ENCODE measurements around the gene TAF11L6. TPM values are rescaled to one million over a fixed set of nuclear protein-coding genes. Genes with fewer than 3 reads are reported as not detected.
"Not testable (repeated sequence)": the region's sequence is repeated elsewhere in the genome, so short reads cannot be mapped to it uniquely, and the experiment has no call there.

TAF11L6 gene
- not detected in 2 replicates for total RNA-seq (2014; rRNA removed; shearing (Covaris generic))

- DNase-seq (ENCODE audit: low spot score): not testable (repeated sequence)
Measured at GRCh38 chr5:17528369-17528768, at the start of gene TAF11L6. Gene TAF11L6, plus strand, starts transcription at chr5:17528669.

- DNase-seq (ENCODE audit: low spot score): no peak
Measured at GRCh38 chr5:17481378-17481777, 47.1 kb upstream of the TAF11L6 start.

- no peak for DNase-seq (ENCODE audit: low spot score)
Measured at GRCh38 chr5:17482790-17483189, 45.7 kb upstream of the TAF11L6 start.

GRCh38 chr5:17486464-17487173 lies 41.9 kb upstream of the TAF11L6 start:
- not testable (repeated sequence) for DNase-seq (ENCODE audit: low spot score)

- DNase-seq (ENCODE audit: low spot score): no peak
Measured at GRCh38 chr5:17487174-17487512, 41.3 kb upstream of the TAF11L6 start.

- DNase-seq (ENCODE audit: low spot score): not testable (repeated sequence)
Measured at GRCh38 chr5:17491257-17491656, 37.2 kb upstream of the TAF11L6 start.

GRCh38 chr5:17492770-17493169 lies 35.7 kb upstream of the TAF11L6 start:
- no peak for DNase-seq (ENCODE audit: low spot score)

DNA sequence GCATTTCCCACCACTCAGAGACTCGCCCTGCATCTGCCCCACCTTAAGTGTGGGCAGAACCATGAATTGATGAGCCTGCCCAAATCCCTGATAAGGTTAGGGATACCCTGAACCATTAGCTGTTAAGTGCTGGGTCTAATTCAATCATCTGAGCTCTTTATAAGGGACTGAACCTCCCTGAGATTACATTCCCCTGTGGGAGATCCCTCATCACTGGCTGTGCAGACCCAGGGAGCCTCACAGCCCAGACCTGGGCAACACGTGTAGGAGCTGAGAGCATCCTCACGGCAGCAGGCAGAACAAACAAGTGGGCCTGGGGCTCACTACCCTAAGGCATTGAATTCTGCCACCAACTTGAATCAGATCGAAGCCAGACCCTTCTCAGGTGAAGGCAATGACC lies 31.0 kb upstream of the TAF11L6 start:
- DNase-seq (ENCODE audit: low spot score): no peak

- not testable (repeated sequence) for DNase-seq (ENCODE audit: low spot score)
Measured at GRCh38 chr5:17497931-17498330, 30.5 kb upstream of the TAF11L6 start, which contains the start of gene TAF11L2. Gene TAF11L2, plus strand, starts transcription at chr5:17498231.

DNA sequence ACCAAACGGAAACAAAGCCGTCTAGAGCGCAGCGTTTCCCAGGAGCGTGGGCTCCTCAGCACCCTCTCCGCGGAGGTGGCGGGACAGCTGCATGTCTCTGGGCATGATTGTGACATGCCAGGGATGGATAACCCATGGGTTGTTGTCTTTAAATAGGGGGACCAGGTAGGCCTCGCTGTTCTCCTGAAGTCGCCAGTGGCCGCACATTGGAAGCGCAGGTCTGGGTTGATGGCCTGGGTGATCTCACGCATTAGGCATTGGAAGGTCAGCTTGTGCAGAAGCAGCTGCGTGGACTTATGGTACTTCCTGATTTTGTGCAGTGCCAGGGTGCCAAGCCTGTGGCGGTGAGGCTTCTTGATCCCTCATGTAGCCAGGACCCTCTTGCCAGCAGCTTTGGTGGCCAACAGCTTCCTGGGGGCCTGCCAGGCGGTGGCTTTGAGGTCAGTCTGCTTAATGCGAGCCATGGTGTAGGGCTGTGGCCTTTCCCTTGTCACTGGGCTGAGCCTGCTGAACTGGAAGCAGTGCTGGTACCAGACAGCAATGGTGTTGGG lies 16.6 kb upstream of the TAF11L6 start:
- no peak for DNase-seq (ENCODE audit: low spot score)

- not testable (repeated sequence) for DNase-seq (ENCODE audit: low spot score)
Measured at GRCh38 chr5:17517526-17517925, 10.9 kb upstream of the TAF11L6 start.

DNA sequence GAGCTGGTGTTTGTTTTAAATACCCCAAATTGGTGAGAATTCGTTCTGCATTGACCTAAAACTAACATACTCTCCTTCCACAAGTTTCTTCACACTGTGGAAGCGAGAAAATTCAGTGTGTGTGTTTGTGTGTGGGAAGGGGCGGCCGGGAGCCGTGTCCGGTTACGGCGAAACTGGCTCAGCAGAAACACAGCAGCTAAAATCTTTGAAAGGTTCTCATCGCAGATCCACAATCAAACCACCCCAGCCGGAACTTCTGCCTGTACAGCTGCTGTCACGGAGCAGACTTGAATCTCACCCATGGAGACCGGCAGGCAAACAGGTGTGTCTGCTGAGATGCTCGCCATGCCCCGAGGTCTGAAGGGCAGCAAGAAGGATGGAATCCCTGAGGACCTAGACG lies 10.4 kb upstream of the TAF11L6 start, which contains the start of gene TAF11L3:
TAF11L3 (plus strand) TSS at position 301 of the 400 bp plus-strand sequence.
- DNase-seq (ENCODE audit: low spot score): not testable (repeated sequence)

DNA sequence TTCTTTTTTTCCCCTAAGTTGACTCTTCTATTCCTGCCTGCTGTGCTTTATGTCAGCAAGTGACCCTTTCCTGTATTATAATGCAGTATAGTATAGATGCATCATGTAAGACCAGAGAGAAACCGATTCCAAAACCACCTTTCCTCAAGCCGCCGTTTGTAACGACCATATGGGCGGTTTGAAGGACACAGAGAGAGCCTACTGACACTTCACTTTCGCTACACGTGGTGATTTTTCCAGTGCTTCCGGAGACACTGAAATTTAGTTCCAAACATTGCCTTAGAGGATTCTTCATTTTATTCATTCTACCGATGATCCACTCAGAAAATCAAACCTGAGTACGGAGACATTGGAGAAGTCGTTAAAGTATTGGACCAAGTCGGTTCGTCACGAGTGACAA lies 9.0 kb upstream of the TAF11L6 start:
- not testable (repeated sequence) for DNase-seq (ENCODE audit: low spot score)

GRCh38 chr5:17521501-17521900 lies 7.0 kb upstream of the TAF11L6 start, which contains the start of gene TAF11L4:
Gene TAF11L4, plus strand, starts transcription at chr5:17521801.
- DNase-seq (ENCODE audit: low spot score): not testable (repeated sequence)

- DNase-seq (ENCODE audit: low spot score): not testable (repeated sequence)
Measured at GRCh38 chr5:17524935-17525334, 3.5 kb upstream of the TAF11L6 start, which contains the start of gene TAF11L5. Gene TAF11L5, plus strand, starts transcription at chr5:17525235.

DNA sequence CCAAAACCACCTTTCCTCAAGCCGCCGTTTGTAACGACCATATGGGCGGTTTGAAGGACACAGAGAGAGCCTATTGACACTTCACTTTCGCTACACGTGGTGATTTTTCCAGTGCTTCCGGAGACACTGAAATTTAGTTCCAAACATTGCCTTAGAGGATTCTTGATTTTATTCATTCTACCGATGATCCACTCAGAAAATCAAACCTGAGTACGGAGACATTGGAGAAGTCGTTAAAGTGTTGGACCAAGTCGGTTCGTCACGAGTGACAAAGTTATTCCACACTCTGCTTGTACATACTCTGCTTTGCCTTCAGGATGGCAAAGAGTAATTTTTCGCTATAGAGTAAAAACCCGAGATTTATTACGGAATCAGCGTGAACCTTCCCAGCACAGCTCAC lies 2.0 kb upstream of the TAF11L6 start:
- peak; percentile 47 for DNase-seq (ENCODE audit: low spot score)

Other genes starting within 250 kb of the TAF11L6 start
- gene TAF11L2, start 30.4 kb upstream of the TAF11L6 start, total RNA-seq (2014; rRNA removed; shearing (Covaris generic)): not detected in 2 replicates
- not detected in 2 replicates for gene TAF11L3, start 10.3 kb upstream of the TAF11L6 start, total RNA-seq (2014; rRNA removed; shearing (Covaris generic))
- gene TAF11L4, start 6.9 kb upstream of the TAF11L6 start, total RNA-seq (2014; rRNA removed; shearing (Covaris generic)): not detected in 2 replicates
- gene TAF11L5, start 3.4 kb upstream of the TAF11L6 start, total RNA-seq (2014; rRNA removed; shearing (Covaris generic)): not detected in 2 replicates
- gene TAF11L7, start 57.1 kb downstream of the TAF11L6 start, total RNA-seq (2014; rRNA removed; shearing (Covaris generic)): not detected in 2 replicates
- gene TAF11L8, start 62.3 kb downstream of the TAF11L6 start, total RNA-seq (2014; rRNA removed; shearing (Covaris generic)): not detected in 2 replicates
- not detected in 2 replicates for gene TAF11L9, start 65.7 kb downstream of the TAF11L6 start, total RNA-seq (2014; rRNA removed; shearing (Covaris generic))
- gene TAF11L10, start 69.2 kb downstream of the TAF11L6 start, total RNA-seq (2014; rRNA removed; shearing (Covaris generic)): not detected in 2 replicates
- not detected in 2 replicates for gene TAF11L11, start 75.5 kb downstream of the TAF11L6 start, total RNA-seq (2014; rRNA removed; shearing (Covaris generic))
- gene TAF11L12, start 81.7 kb downstream of the TAF11L6 start, total RNA-seq (2014; rRNA removed; shearing (Covaris generic)): not detected in 2 replicates
- gene TAF11L13, start 103.4 kb downstream of the TAF11L6 start, total RNA-seq (2014; rRNA removed; shearing (Covaris generic)): not detected in 2 replicates
- gene TAF11L14, start 105.8 kb downstream of the TAF11L6 start, total RNA-seq (2014; rRNA removed; shearing (Covaris generic)): not detected in 2 replicates